Measurements from ENCODE around the gene CNIH1.

- no peak for TF ChIP-seq CTCF (IDR thresholded peaks at IDR 0.05)
- TF ChIP-seq ZFX (IDR thresholded peaks at IDR 0.05; ENCODE audit: borderline replicate concordance) = no peak
Measured at GRCh38 chr14:54465654-54466053, 24.5 kb upstream of the CNIH1 start.
